ENCODE data around the gene RFTN1.

The RFTN1 gene

DNA sequence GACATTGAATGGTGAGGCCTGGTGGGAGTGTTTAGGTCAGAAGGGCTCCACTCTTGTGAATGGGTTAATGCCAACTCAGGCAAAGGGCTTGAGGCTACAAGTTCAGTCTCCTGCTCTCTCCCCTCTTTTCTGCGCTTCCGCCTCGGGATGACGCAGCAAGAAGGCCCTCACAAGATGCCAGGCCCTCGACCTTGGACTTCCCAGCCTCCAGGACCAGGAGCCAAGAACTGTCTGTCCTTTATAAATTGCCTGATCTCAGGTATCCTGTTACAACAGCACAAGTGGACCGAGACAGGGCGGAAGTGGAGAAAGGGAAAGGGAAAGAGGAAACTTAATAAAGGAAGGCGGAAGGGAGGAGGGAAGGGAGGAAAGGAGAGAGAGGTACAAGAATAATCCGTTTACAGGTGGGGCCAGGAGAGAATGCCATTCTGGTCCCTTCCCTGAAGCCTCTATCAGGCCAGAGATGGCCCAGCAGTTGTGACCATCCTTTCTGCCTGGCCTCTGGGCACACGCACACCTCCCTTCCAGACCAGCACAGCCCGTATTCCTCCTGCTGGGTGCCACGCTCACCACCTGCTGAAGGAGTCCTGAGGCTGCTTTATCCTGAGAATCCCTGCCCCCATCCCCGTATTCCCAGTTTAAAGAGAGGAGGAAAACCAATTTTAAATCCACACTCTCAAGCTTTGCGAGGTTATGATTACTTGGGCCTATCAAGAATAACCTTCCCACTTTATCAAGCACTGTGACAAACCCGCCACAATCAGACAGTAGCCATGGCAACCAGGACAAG lies 184.3 kb downstream of the RFTN1 start:
- Histone ChIP-seq H3K9ac (ENCODE audit: low read depth in 1 of 2, low read length in 2 of 2) (no peak overlapping the region), H3K36me3 (ENCODE audit: control insufficient read depth in 1 of 2, insufficient read depth in 2 of 2, low read length in 2 of 2) (peaks cover 14 to 34% of the 10 kb centered on the region in 2 donors), H3K4me1 (ENCODE audit: control insufficient read depth in 1 of 2, insufficient read depth in 2 of 2, low read length in 2 of 2) (no peaks in the 10 kb centered on the region), H3K27me3 (ENCODE audit: control insufficient read depth in 1 of 2, insufficient read depth in 2 of 2, low read length in 2 of 2) (no peaks in the 10 kb centered on the region), H3K27ac (ENCODE audit: low read depth, low read length) (no peak overlapping the region), H3K9me3 (ENCODE audit: control insufficient read depth in 1 of 2, low read length in 2 of 2) (peaks cover 0 to 5% of the 10 kb centered on the region in 2 donors), H3K4me3 (ENCODE audit: low read depth in 1 of 2, low read length in 2 of 2) (no peak overlapping the region)

DNA sequence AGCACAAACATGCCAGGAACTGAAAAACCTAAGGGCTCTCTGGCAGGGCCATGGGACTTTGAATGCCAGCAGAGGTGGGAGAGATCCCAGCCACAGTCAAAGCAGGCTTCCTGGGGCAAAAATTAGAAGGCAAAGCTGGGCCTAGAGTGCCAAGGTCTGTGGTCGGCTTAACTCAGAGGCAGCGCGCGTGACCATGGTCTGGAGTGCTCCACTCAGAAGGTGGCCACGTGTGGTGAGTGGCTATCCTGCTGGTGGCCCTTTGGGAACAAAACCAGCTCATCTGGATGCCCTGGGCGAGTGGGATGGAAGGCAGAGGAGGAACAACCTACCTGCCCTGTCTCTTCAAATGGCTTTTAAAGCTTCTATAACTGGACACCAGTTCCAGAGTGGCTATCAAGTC lies 185.4 kb downstream of the RFTN1 start:
- peaks cover 0 to 5% of the 10 kb centered on the region in 2 donors for H3K9me3 ChIP-seq (ENCODE audit: control insufficient read depth in 1 of 2, low read length in 2 of 2)
- H3K4me3 ChIP-seq (ENCODE audit: low read depth in 1 of 2, low read length in 2 of 2) = no peak overlapping the region
- no peak overlapping the region for H3K27ac ChIP-seq (ENCODE audit: low read depth, low read length)
- H3K27me3 ChIP-seq (ENCODE audit: control insufficient read depth in 1 of 2, insufficient read depth in 2 of 2, low read length in 2 of 2) = no peaks in the 10 kb centered on the region
- H3K4me1 ChIP-seq (ENCODE audit: control insufficient read depth in 1 of 2, insufficient read depth in 2 of 2, low read length in 2 of 2) = no peaks in the 10 kb centered on the region
- no peak overlapping the region for H3K9ac ChIP-seq (ENCODE audit: low read depth in 1 of 2, low read length in 2 of 2)
- peaks cover 20 to 41% of the 10 kb centered on the region in 2 donors for H3K36me3 ChIP-seq (ENCODE audit: control insufficient read depth in 1 of 2, insufficient read depth in 2 of 2, low read length in 2 of 2)

DNA sequence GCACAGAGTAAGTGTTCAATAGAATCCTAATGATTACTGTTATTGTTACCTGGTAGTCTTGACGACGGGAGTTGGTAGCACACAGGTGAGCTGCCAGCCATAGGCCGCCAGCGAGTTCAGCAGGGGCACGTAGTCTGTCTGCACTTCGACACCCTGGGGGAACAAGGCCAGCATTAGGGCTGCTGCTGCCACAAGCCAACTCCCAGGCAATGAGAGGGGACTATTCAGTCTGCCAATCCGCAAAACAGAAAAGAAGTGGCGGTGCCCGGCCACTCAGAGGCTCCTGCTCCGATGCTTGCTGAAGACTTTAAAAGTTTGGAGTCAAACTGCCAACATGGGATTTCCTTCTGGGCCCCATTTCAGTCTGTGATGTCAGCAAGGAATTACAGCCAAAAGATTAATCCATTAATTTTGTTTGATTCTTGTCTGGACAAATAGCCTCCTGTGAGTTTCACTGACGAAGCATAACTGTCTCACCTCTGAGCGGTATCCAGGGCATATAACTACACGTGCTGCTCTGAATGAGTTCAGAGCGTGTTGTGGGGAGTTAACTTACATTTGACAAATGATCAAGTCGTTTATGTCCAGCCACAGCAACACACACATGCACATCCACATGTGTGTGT lies 186.7 kb downstream of the RFTN1 start:
- peaks cover 0 to 5% of the 10 kb centered on the region in 2 donors for H3K9me3 ChIP-seq (ENCODE audit: control insufficient read depth in 1 of 2, low read length in 2 of 2)
- no peak overlapping the region for H3K9ac ChIP-seq (ENCODE audit: low read depth in 1 of 2, low read length in 2 of 2)
- H3K4me3 ChIP-seq (ENCODE audit: low read depth in 1 of 2, low read length in 2 of 2) = no peak overlapping the region
- H3K27me3 ChIP-seq (ENCODE audit: control insufficient read depth in 1 of 2, insufficient read depth in 2 of 2, low read length in 2 of 2) = no peaks in the 10 kb centered on the region
- peaks cover 21 to 53% of the 10 kb centered on the region in 2 donors for H3K36me3 ChIP-seq (ENCODE audit: control insufficient read depth in 1 of 2, insufficient read depth in 2 of 2, low read length in 2 of 2)
- no peaks in the 10 kb centered on the region for H3K4me1 ChIP-seq (ENCODE audit: control insufficient read depth in 1 of 2, insufficient read depth in 2 of 2, low read length in 2 of 2)
- H3K27ac ChIP-seq (ENCODE audit: low read depth, low read length) = no peak overlapping the region

DNA sequence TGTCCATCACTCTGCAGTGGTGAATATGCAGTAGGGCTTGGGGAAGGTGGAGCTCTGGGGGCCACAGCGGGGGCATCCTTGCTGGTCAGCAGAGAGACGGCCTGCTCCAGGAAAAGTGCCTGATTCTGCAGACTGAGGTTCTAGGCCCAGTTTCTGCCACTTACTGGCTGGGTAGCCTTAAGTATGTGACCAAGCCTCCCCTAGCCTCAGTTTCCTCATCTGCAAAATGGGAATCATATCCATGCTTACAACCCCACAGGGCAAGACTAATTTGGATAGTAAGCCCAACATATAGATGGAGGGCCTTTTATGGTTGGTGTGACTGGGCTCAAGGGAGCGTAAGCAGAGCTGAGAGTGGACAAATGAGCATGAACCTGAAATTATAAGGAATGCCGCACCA lies 187.6 kb downstream of the RFTN1 start:
- no peak overlapping the region for H3K4me3 ChIP-seq (ENCODE audit: low read depth in 1 of 2, low read length in 2 of 2)
- H3K27ac ChIP-seq (ENCODE audit: low read depth, low read length) = no peak overlapping the region
- no peaks in the 10 kb centered on the region for H3K9me3 ChIP-seq (ENCODE audit: control insufficient read depth in 1 of 2, low read length in 2 of 2)
- no peaks in the 10 kb centered on the region for H3K27me3 ChIP-seq (ENCODE audit: control insufficient read depth in 1 of 2, insufficient read depth in 2 of 2, low read length in 2 of 2)
- H3K4me1 ChIP-seq (ENCODE audit: control insufficient read depth in 1 of 2, insufficient read depth in 2 of 2, low read length in 2 of 2) = no peaks in the 10 kb centered on the region
- H3K36me3 ChIP-seq (ENCODE audit: control insufficient read depth in 1 of 2, insufficient read depth in 2 of 2, low read length in 2 of 2) = peaks cover 29 to 55% of the 10 kb centered on the region in 2 donors
- H3K9ac ChIP-seq (ENCODE audit: low read depth in 1 of 2, low read length in 2 of 2) = no peak overlapping the region

DNA sequence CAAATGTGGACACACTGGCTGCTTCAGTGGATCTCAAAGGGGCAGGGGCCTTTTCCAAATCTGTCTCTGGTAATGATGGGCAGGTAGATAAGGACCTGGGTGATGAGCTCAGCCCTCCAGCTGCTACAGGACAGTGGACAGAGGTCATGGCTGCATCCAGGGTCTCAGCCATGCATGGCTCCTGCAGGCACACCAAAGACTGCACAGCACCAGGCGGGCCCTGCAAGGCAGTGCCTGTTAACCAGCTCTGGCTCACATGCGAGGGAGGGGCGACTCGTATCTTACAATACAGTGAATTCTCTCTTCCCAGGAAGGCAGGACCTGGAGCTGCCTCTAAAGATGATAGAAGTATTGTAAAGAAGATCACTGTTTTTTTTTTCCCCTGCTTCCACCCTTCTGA lies 189.8 kb downstream of the RFTN1 start:
- Histone ChIP-seq H3K4me1 (ENCODE audit: control insufficient read depth in 1 of 2, insufficient read depth in 2 of 2, low read length in 2 of 2) (peaks cover 0 to 1% of the 10 kb centered on the region in 2 donors), H3K36me3 (ENCODE audit: control insufficient read depth in 1 of 2, insufficient read depth in 2 of 2, low read length in 2 of 2) (peaks cover 34 to 62% of the 10 kb centered on the region in 2 donors), H3K27ac (ENCODE audit: low read depth, low read length) (no peak overlapping the region), H3K9me3 (ENCODE audit: control insufficient read depth in 1 of 2, low read length in 2 of 2) (no peaks in the 10 kb centered on the region), H3K27me3 (ENCODE audit: control insufficient read depth in 1 of 2, insufficient read depth in 2 of 2, low read length in 2 of 2) (no peaks in the 10 kb centered on the region), H3K9ac (ENCODE audit: low read depth in 1 of 2, low read length in 2 of 2) (no peak overlapping the region), H3K4me3 (ENCODE audit: low read depth in 1 of 2, low read length in 2 of 2) (no peak overlapping the region)

DNA sequence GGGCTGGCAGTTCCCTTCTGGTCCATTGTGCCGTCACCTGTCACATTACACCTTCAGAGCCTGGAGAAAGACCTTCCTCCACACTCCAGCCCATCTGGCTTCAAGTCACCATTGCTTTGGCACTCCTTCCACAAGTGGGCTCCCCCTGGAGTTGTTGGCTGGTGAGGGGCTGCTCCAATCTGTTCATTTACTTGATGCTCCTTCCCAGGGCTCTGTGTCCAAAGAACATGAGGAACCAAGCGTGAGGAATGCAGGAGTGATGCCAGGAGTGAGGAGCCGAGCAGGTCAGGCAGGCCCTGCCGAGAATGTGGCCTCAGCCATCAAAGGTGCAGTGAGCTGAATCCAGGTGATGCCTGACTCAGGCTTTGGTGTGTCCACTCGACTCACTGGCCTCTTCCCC lies 191.3 kb downstream of the RFTN1 start:
- Histone ChIP-seq H3K4me1 (ENCODE audit: control insufficient read depth in 1 of 2, insufficient read depth in 2 of 2, low read length in 2 of 2) (peaks cover 1 to 9% of the 10 kb centered on the region in 2 donors), H3K36me3 (ENCODE audit: control insufficient read depth in 1 of 2, insufficient read depth in 2 of 2, low read length in 2 of 2) (peaks cover 39 to 64% of the 10 kb centered on the region in 2 donors), H3K9me3 (ENCODE audit: control insufficient read depth in 1 of 2, low read length in 2 of 2) (no peaks in the 10 kb centered on the region), H3K9ac (ENCODE audit: low read depth in 1 of 2, low read length in 2 of 2) (no peak overlapping the region), H3K27me3 (ENCODE audit: control insufficient read depth in 1 of 2, insufficient read depth in 2 of 2, low read length in 2 of 2) (no peaks in the 10 kb centered on the region), H3K4me3 (ENCODE audit: low read depth in 1 of 2, low read length in 2 of 2) (no peak overlapping the region), H3K27ac (ENCODE audit: low read depth, low read length) (no peak overlapping the region)

DNA sequence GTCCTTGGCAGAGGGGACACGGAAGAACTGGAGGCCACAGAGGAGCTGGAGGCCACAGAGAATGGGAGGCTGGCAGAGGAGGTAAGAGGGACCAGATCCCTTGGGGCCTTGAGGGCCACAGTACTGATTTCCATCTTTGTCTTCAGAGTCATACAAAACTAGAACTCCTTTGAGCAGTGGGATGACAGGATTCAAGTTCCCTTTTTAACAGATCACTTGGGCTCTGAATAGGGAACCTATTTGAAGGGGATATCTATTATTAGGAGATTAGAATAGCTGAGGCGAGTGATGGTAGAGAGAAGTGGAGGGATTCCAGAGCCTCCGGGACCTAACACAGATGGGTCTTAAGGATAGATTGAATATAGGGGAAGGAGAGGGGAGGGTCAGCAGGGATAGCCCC lies 192.8 kb downstream of the RFTN1 start:
- no peak overlapping the region for H3K27ac ChIP-seq (ENCODE audit: low read depth, low read length)
- H3K4me3 ChIP-seq (ENCODE audit: low read depth in 1 of 2, low read length in 2 of 2) = no peak overlapping the region
- peaks cover 3 to 9% of the 10 kb centered on the region in 2 donors for H3K4me1 ChIP-seq (ENCODE audit: control insufficient read depth in 1 of 2, insufficient read depth in 2 of 2, low read length in 2 of 2)
- peaks cover 48 to 70% of the 10 kb centered on the region in 2 donors for H3K36me3 ChIP-seq (ENCODE audit: control insufficient read depth in 1 of 2, insufficient read depth in 2 of 2, low read length in 2 of 2)
- no peaks in the 10 kb centered on the region for H3K27me3 ChIP-seq (ENCODE audit: control insufficient read depth in 1 of 2, insufficient read depth in 2 of 2, low read length in 2 of 2)
- H3K9me3 ChIP-seq (ENCODE audit: control insufficient read depth in 1 of 2, low read length in 2 of 2) = no peaks in the 10 kb centered on the region
- H3K9ac ChIP-seq (ENCODE audit: low read depth in 1 of 2, low read length in 2 of 2) = no peak overlapping the region

DNA sequence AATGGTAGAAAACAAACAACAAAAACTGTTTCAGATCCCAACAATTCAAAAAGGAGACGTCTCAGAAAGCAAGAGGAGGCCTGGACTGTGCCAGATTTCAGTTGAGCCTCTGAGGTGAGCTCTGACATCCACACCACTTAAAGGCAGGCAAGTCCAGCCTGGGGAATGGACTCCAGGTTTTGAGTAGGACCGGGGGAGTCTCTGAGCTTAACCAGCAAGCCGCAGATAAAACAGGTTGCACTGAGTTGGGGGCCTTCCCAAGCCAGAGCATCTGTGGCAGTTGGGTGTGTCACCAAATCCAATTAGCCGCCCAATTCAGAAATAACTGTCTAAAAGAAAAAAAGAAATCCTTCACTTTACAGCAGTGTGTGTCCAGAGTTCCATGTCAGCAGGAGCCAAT lies 193.8 kb downstream of the RFTN1 start:
- Histone ChIP-seq H3K4me3 (ENCODE audit: low read depth in 1 of 2, low read length in 2 of 2) (no peak overlapping the region), H3K36me3 (ENCODE audit: control insufficient read depth in 1 of 2, insufficient read depth in 2 of 2, low read length in 2 of 2) (peaks cover 40 to 66% of the 10 kb centered on the region in 2 donors), H3K4me1 (ENCODE audit: control insufficient read depth in 1 of 2, insufficient read depth in 2 of 2, low read length in 2 of 2) (peaks cover 3 to 9% of the 10 kb centered on the region in 2 donors), H3K27ac (ENCODE audit: low read depth, low read length) (no peak overlapping the region), H3K9me3 (ENCODE audit: control insufficient read depth in 1 of 2, low read length in 2 of 2) (no peaks in the 10 kb centered on the region), H3K9ac (ENCODE audit: low read depth in 1 of 2, low read length in 2 of 2) (no peak overlapping the region), H3K27me3 (ENCODE audit: control insufficient read depth in 1 of 2, insufficient read depth in 2 of 2, low read length in 2 of 2) (no peaks in the 10 kb centered on the region)

DNA sequence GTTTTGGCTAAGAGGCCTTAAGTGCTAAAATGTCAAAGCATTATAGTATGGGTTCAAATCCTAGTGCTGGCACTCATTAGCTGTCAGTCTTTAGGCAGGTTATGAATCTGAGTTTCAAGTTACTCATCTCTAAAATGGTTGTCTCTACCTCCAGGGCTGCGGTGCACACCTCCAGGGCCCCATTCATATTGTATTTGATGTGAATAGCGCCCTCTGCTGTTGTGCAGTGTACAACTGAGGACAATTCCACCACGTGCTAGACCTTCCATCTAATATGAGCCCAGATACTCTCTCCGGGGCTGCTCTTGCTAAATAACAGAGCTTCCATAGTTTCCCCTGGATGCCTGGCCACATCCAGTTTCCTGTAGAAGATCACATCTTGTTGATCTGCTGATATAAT lies 194.2 kb downstream of the RFTN1 start:
- Histone ChIP-seq H3K4me1 (ENCODE audit: control insufficient read depth in 1 of 2, insufficient read depth in 2 of 2, low read length in 2 of 2) (peaks cover 3 to 9% of the 10 kb centered on the region in 2 donors), H3K27me3 (ENCODE audit: control insufficient read depth in 1 of 2, insufficient read depth in 2 of 2, low read length in 2 of 2) (no peaks in the 10 kb centered on the region), H3K9ac (ENCODE audit: low read depth in 1 of 2, low read length in 2 of 2) (no peak overlapping the region), H3K27ac (ENCODE audit: low read depth, low read length) (no peak overlapping the region), H3K9me3 (ENCODE audit: control insufficient read depth in 1 of 2, low read length in 2 of 2) (no peaks in the 10 kb centered on the region), H3K4me3 (ENCODE audit: low read depth in 1 of 2, low read length in 2 of 2) (no peak overlapping the region), H3K36me3 (ENCODE audit: control insufficient read depth in 1 of 2, insufficient read depth in 2 of 2, low read length in 2 of 2) (peaks cover 43 to 69% of the 10 kb centered on the region in 2 donors)

DNA sequence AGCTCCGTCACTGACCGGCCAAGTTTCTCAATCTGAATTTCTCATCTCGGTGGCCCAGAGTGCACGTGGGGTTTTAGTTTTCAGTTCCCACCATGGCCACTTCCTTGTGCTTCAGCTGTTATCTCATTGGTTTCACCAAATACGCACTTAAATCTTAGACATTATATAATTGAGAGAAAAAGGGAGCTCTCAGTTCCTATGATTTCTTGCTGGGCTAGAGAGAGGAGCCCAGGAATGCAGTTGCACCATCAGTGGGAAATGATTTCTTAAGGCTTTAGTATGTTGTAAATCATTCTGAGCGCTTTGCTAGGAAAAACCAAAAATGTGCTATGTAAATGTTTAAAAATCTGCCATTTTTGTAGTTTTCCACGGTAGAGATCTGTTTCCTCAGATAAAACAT lies 195.3 kb downstream of the RFTN1 start:
- peaks cover 43 to 73% of the 10 kb centered on the region in 2 donors for H3K36me3 ChIP-seq (ENCODE audit: control insufficient read depth in 1 of 2, insufficient read depth in 2 of 2, low read length in 2 of 2)
- H3K27ac ChIP-seq (ENCODE audit: low read depth, low read length) = no peak overlapping the region

More for the DNA sequence above, 195.3 kb downstream of the RFTN1 start:
- Histone ChIP-seq H3K4me3 (ENCODE audit: low read depth in 1 of 2, low read length in 2 of 2) (no peak overlapping the region), H3K9ac (ENCODE audit: low read depth in 1 of 2, low read length in 2 of 2) (no peak overlapping the region), H3K27me3 (ENCODE audit: control insufficient read depth in 1 of 2, insufficient read depth in 2 of 2, low read length in 2 of 2) (no peaks in the 10 kb centered on the region), H3K9me3 (ENCODE audit: control insufficient read depth in 1 of 2, low read length in 2 of 2) (no peaks in the 10 kb centered on the region), H3K4me1 (ENCODE audit: control insufficient read depth in 1 of 2, insufficient read depth in 2 of 2, low read length in 2 of 2) (peaks cover 3 to 17% of the 10 kb centered on the region in 2 donors)

Measured in duodenal mucosa (tissue), 2 donors.